Measurements from ENCODE around the gene PHYHIPL.
"Not testable (repeated sequence)": the region's sequence is repeated elsewhere in the genome, so short reads cannot be mapped to it uniquely, and the experiment has no call there.

Gene PHYHIPL

DNA sequence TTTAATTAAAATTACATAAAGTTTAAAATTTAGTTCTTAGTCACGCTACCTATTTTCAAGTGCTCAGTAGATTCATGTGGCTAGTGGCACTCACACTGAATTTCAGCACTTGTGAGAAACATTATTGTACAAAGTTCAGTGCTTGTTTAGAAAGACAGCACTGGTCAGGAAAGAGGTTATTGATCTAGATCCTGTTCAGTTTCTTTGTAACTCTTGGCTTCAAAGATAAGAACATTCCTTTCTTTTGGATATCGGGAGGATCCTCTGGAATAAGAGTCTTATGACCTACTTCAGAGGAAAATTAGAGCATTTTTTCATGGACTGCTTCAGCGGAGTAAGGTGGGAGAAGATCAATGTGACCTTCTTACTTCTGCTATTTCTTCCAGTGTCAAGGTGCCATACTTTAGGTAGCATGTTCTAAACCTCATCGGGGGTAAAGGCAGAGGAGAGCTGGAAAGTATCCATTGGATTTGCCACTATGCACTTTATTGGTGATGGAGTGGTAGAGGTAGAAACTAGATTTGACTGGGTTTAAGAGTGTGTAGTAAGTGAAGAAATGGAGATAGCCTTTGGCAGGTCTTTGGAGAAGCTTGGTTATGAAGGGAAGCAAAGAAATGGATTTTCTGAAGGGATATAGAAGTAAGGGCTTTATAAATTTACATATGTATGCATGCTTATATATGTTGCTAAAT lies 39.9 kb downstream of the PHYHIPL start:
- Histone ChIP-seq H3K27me3 (no peaks in the 10 kb centered on the region), H3K36me3 (no peaks in the 10 kb centered on the region), H3K4me3 (ENCODE audit: low read depth in 1 of 2, low read length in 1 of 2) (no peak overlapping the region), H3K4me1 (ENCODE audit: control insufficient read depth in 1 of 2, insufficient read depth in 1 of 2, low read depth in 1 of 2, low read length in 1 of 2) (no peaks in the 10 kb centered on the region), H3K9me3 (no peaks in the 10 kb centered on the region), H3K27ac (no peak overlapping the region)
- TF ChIP-seq, protein P1, sequence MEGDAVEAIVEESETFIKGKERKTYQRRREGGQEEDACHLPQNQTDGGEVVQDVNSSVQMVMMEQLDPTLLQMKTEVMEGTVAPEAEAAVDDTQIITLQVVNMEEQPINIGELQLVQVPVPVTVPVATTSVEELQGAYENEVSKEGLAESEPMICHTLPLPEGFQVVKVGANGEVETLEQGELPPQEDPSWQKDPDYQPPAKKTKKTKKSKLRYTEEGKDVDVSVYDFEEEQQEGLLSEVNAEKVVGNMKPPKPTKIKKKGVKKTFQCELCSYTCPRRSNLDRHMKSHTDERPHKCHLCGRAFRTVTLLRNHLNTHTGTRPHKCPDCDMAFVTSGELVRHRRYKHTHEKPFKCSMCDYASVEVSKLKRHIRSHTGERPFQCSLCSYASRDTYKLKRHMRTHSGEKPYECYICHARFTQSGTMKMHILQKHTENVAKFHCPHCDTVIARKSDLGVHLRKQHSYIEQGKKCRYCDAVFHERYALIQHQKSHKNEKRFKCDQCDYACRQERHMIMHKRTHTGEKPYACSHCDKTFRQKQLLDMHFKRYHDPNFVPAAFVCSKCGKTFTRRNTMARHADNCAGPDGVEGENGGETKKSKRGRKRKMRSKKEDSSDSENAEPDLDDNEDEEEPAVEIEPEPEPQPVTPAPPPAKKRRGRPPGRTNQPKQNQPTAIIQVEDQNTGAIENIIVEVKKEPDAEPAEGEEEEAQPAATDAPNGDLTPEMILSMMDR (IDR thresholded peaks at IDR 0.05), result no peak

DNA sequence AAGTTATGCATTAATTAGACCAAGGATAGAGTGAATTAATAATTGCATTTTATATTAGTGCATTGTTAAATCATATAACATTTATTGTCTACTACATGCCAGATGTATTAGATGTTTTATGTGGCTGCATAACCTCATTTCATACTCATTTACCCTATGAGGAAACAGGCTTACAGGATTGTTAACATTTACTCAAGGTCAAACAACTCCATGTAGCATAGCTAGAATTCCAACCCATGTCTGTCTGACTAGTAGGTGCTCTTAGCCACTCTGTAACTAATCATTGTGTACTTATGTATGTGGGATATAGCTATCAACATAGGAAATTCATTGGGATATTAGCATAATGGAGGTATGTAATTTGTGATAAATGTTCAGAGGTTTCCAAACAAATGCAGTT lies 46.3 kb downstream of the PHYHIPL start:
- H3K4me1 ChIP-seq (ENCODE audit: control insufficient read depth in 1 of 2, insufficient read depth in 1 of 2, low read depth in 1 of 2, low read length in 1 of 2), result no peaks in the 10 kb centered on the region
- H3K9me3 ChIP-seq, result no peaks in the 10 kb centered on the region
- TF ChIP-seq, protein P1 (IDR thresholded peaks at IDR 0.05), result no peak
- H3K27me3 ChIP-seq, result no peaks in the 10 kb centered on the region
- no peaks in the 10 kb centered on the region for H3K36me3 ChIP-seq
- no peak overlapping the region for H3K4me3 ChIP-seq (ENCODE audit: low read depth in 1 of 2, low read length in 1 of 2)
- H3K27ac ChIP-seq, result no peak overlapping the region

DNA sequence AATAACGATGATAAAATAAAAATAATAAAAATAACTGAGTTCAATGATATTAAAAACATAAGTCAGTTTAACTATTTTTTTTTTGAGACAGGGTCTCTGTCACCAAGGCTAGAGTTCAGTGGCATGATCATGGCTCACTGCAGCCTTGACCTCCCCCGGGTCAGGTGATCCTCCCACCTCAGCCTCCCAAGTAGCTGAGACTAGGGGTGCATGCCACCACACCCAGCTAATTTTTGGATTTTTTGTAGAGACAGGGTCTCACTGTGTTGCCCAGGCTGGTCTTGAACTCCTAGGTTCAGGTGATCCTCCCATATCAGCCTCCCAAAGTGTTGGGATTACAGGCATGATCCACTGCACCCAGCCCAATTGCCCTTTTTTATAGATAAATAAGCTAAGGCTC lies 47.2 kb downstream of the PHYHIPL start:
- H3K27ac ChIP-seq; H3K27me3 ChIP-seq; H3K9me3 ChIP-seq; H3K4me1 ChIP-seq (ENCODE audit: control insufficient read depth in 1 of 2, insufficient read depth in 1 of 2, low read depth in 1 of 2, low read length in 1 of 2); H3K36me3 ChIP-seq; H3K4me3 ChIP-seq (ENCODE audit: low read depth in 1 of 2, low read length in 1 of 2): not testable (repeated sequence)

DNA sequence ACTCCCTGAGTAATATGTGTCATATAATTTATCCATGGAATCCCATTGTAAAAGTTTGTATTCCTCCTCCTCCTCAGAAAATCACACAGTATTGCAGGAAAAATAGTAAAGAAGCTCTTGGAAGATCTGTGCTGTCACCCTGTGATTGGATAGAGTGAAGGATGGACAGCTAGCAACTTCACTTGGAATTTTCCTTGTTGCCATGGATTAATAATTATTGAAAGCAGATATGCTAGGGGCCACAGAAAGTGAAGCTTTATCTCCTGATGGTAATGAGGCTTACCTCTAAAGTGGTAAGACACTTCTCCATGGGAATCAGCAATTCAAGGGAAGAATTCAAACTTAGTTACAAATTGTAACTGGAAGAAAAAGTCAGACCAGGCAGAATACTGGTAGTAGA lies 48.8 kb downstream of the PHYHIPL start:
- Histone ChIP-seq H3K27me3 (no peaks in the 10 kb centered on the region), H3K9me3 (no peaks in the 10 kb centered on the region), H3K27ac (no peak overlapping the region), H3K4me3 (ENCODE audit: low read depth in 1 of 2, low read length in 1 of 2) (no peak overlapping the region), H3K4me1 (ENCODE audit: control insufficient read depth in 1 of 2, insufficient read depth in 1 of 2, low read depth in 1 of 2, low read length in 1 of 2) (no peaks in the 10 kb centered on the region), H3K36me3 (no peaks in the 10 kb centered on the region)
- TF ChIP-seq, protein P1 (IDR thresholded peaks at IDR 0.05), result no peak

GRCh38 chr10:59227136-59227673 lies 50.8 kb downstream of the PHYHIPL start:
- H3K4me1 ChIP-seq (ENCODE audit: control insufficient read depth in 1 of 2, insufficient read depth in 1 of 2, low read depth in 1 of 2, low read length in 1 of 2), result no peaks in the 10 kb centered on the region
- H3K9me3 ChIP-seq, result no peaks in the 10 kb centered on the region
- H3K27ac ChIP-seq, result no peak overlapping the region
- TF ChIP-seq, protein P1 (IDR thresholded peaks at IDR 0.05), result no peak
- no peaks in the 10 kb centered on the region for H3K27me3 ChIP-seq
- H3K36me3 ChIP-seq, result no peaks in the 10 kb centered on the region
- H3K4me3 ChIP-seq (ENCODE audit: low read depth in 1 of 2, low read length in 1 of 2), result no peak overlapping the region

GRCh38 chr10:59229441-59229840 lies 53.0 kb downstream of the PHYHIPL start:
- Histone ChIP-seq H3K9me3 (no peaks in the 10 kb centered on the region), H3K36me3 (no peaks in the 10 kb centered on the region), H3K27me3 (no peaks in the 10 kb centered on the region), H3K27ac (no peak overlapping the region), H3K4me3 (ENCODE audit: low read depth in 1 of 2, low read length in 1 of 2) (no peak overlapping the region), H3K4me1 (ENCODE audit: control insufficient read depth in 1 of 2, insufficient read depth in 1 of 2, low read depth in 1 of 2, low read length in 1 of 2) (no peaks in the 10 kb centered on the region)
- TF ChIP-seq, protein P1 (IDR thresholded peaks at IDR 0.05), result no peak

Data from neutrophil (primary cell).